Neuronal stem cell (in vitro differentiated cells): ENCODE results near the gene SCCPDH.

Experiments
- DNase-seq: peaks from one replicate; pipeline ENCODE4 v3.0.0-alpha.2; 2013; ENCODE audit warnings: low spot score
- H2AFZ ChIP-seq: one replicate; pipeline ENCODE4 v1.6.1; 2013; ENCODE audit warnings: mild to moderate bottlenecking, low read length, inconsistent platforms
- H2AK5ac ChIP-seq: 2 replicates; pipeline ENCODE4 v1.6.1; 2013; ENCODE audit warnings: low read depth, mild to moderate bottlenecking, inconsistent platforms, low read length, moderate library complexity, mixed read lengths
- H2BK120ac ChIP-seq: 2 replicates; pipeline ENCODE4 v1.6.1; 2013; ENCODE audit warnings: low read depth, mild to moderate bottlenecking, inconsistent platforms, low read length, moderate library complexity, mixed read lengths
- H2BK12ac ChIP-seq: one replicate; pipeline ENCODE4 v1.6.1; 2013; ENCODE audit warnings: low read length, inconsistent platforms
- H2BK15ac ChIP-seq: 2 replicates; pipeline ENCODE4 v1.6.1; 2013; ENCODE audit warnings: mild to moderate bottlenecking, low read length, inconsistent platforms, mixed read lengths
- H2BK5ac ChIP-seq: one replicate; pipeline ENCODE4 v1.6.1; 2013; ENCODE audit warnings: inconsistent platforms, mild to moderate bottlenecking, low read length, moderate library complexity
- H3K14ac ChIP-seq: one replicate; pipeline ENCODE4 v1.6.1; 2013; ENCODE audit warnings: low read length, inconsistent platforms
- H3K18ac ChIP-seq: 2 replicates; pipeline ENCODE4 v1.6.1; 2013; ENCODE audit warnings: low read length, inconsistent platforms
- H3K23ac ChIP-seq: 2 replicates; pipeline ENCODE4 v1.6.1; 2013; ENCODE audit warnings: low read depth, mild to moderate bottlenecking, mixed read lengths, low read length, inconsistent platforms; ENCODE audit not compliant: poor library complexity
- H3K27ac ChIP-seq: replicated peaks from 3 replicates; pipeline ENCODE4 v1.5.1; 2013; ENCODE audit warnings: low read length, inconsistent platforms
- H3K27me3 ChIP-seq, 3 experiments: 2 replicates each; pipeline ENCODE4 v1.6.1; 2013; ENCODE audit warnings: low read length in 3 of 3, mild to moderate bottlenecking in 2 of 3, inconsistent platforms in 1 of 3, low read depth in 1 of 3, mixed read lengths in 1 of 3, moderate library complexity in 1 of 3; ENCODE audit not compliant: control insufficient read depth in 3 of 3, insufficient read depth in 3 of 3
- H3K36me3 ChIP-seq, 2 donors: replicated peaks in 1 of 2; 2 replicates each; pipeline ENCODE4 v1.6.1; 2013; ENCODE audit warnings: low read length in 2 of 2; ENCODE audit not compliant: control insufficient read depth in 2 of 2, insufficient read depth in 2 of 2
- H3K4ac ChIP-seq: 2 replicates; pipeline ENCODE4 v1.6.1; 2013; ENCODE audit warnings: inconsistent platforms, mild to moderate bottlenecking, low read length, moderate library complexity
- H3K4me1 ChIP-seq, 2 donors: 1 replicate in 1 of 2; 2 replicates in 1 of 2; pipeline ENCODE4 v1.6.1; 2013; ENCODE audit warnings: low read length in 2 of 2, low read depth in 1 of 2; ENCODE audit not compliant: control insufficient read depth in 2 of 2, insufficient read depth in 1 of 2
- H3K4me2 ChIP-seq: one replicate; pipeline ENCODE4 v1.6.1; 2013; ENCODE audit warnings: mild to moderate bottlenecking, low read length, inconsistent platforms; ENCODE audit not compliant: insufficient read depth, poor library complexity, severe bottlenecking
- H3K4me3 ChIP-seq, 2 donors: 2 replicates each; pipeline ENCODE4 v1.5.1; 2013; ENCODE audit warnings: low read length in 2 of 2, mild to moderate bottlenecking in 2 of 2, inconsistent platforms in 1 of 2, moderate library complexity in 1 of 2
- H3K79me1 ChIP-seq: one replicate; pipeline ENCODE4 v1.6.1; 2013; ENCODE audit warnings: low read depth, mild to moderate bottlenecking, inconsistent platforms, low read length, moderate library complexity
- H3K9ac ChIP-seq: one replicate; pipeline ENCODE4 v1.6.1; 2013; ENCODE audit warnings: mild to moderate bottlenecking, low read depth, low read length, inconsistent platforms; ENCODE audit not compliant: poor library complexity
- H3K9me3 ChIP-seq, 2 donors: replicated peaks in 1 of 2; 2 replicates each; pipeline versions ENCODE3 to v1.6.1; 2013; ENCODE audit warnings: low read length in 2 of 2, mild to moderate bottlenecking in 2 of 2, inconsistent platforms in 1 of 2, low read depth in 1 of 2, mixed read lengths in 1 of 2, moderate library complexity in 1 of 2; ENCODE audit not compliant: control insufficient read depth in 2 of 2, insufficient read depth in 1 of 2
- H4K8ac ChIP-seq: one replicate; pipeline ENCODE4 v1.6.1; 2013; ENCODE audit warnings: low read depth, mild to moderate bottlenecking, inconsistent platforms, low read length, moderate library complexity
- H4K91ac ChIP-seq: one replicate; pipeline ENCODE4 v1.6.1; 2013; ENCODE audit warnings: low read length, low read depth, mild to moderate bottlenecking, inconsistent platforms; ENCODE audit not compliant: poor library complexity
- WGBS, 2 donors: extraction: QIAGEN DNeasy Blood & Tissue Kit; methylation state at CpG; one replicate each; pipeline ENCODE4 v1.1.7; 2013; ENCODE audit warnings: missing lambda C conversion rate in 2 of 2, mixed read lengths in 1 of 2; ENCODE audit not compliant: insufficient read length in 2 of 2, insufficient replicate concordance in 1 of 2; ENCODE audit errors: extremely low coverage in 2 of 2; 5-methylcytosine and 5-hydroxymethylcytosine counted together

SCCPDH gene

DNA sequence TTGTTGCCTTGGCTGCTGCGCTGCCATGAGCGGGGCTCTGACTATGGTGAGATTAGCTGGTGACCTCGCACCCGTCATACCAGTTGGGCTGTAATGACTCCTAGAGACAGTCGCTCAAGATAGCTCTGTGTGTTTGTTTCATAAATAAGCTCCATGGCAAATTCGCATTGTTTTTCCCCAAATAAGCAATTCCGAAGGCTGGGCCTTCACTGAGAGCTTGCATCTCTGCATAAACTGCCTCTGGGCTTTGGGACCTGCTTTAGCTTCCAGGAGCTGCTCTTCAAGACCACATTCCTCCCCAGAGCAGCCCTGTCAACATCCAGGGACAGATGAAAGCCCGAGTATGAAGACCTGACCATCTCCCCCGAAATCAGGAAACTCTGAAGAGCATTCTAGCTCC lies 40.7 kb upstream of the SCCPDH start:
- H2BK15ac ChIP-seq, result no peak overlapping the region
- H3K18ac ChIP-seq, result no peak overlapping the region
- H2BK5ac ChIP-seq, result no peak overlapping the region
- H3K36me3 ChIP-seq, result no peaks in the 10 kb centered on the region
- no peak overlapping the region for H3K4ac ChIP-seq
- no peak overlapping the region for H2AFZ ChIP-seq
- no peak overlapping the region for H3K4me2 ChIP-seq
- H4K8ac ChIP-seq, result no peak overlapping the region
- H3K4me1 ChIP-seq, result no peaks in the 10 kb centered on the region
- no peak overlapping the region for H2BK120ac ChIP-seq
- peaks cover 0 to 4% of the 10 kb centered on the region in 2 donors for H3K9me3 ChIP-seq
- no peak overlapping the region for H3K23ac ChIP-seq
- peaks cover 0 to 82% (median 0%) of the 10 kb centered on the region in 3 experiments for H3K27me3 ChIP-seq
- no peak overlapping the region for H2BK12ac ChIP-seq
- H3K14ac ChIP-seq, result no peak overlapping the region
- H3K9ac ChIP-seq, result no peak overlapping the region
- peak overlapping the region in 1 of 2 donors; percentile 1 for H3K4me3 ChIP-seq
- H2AK5ac ChIP-seq, result no peak overlapping the region
- no CpG with 5 or more reads among the region's 9 CpGs for WGBS, 2 donors
- DNase-seq, result no peak
- H3K27ac ChIP-seq, result no peak overlapping the region
- H4K91ac ChIP-seq, result no peak overlapping the region
- H3K79me1 ChIP-seq, result no peaks in the 10 kb centered on the region

DNA sequence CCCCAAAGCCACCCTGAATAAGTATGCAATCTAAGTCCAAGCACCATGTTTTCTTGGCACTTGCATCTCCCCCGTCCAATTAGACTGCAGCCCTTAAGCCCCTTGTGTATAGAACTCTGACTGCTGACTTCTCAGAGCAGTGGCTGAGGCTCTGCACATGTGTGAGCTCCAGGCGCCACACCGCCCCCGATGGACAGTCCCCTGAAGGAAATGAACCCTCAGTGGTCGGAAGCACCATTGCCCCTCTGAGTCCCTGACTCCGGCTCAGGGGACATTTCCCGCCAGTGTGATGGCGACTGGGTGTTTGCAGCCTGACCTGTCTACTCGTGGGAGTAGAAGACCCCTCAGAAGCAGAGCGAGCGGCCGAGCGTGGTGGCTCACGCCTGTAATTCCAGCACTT lies 37.2 kb upstream of the SCCPDH start:
- no CpG with 5 or more reads among the region's 14 CpGs for WGBS, 2 donors
- H3K4me1 ChIP-seq, result peaks cover 0 to 2% of the 10 kb centered on the region in 2 donors
- H2AK5ac ChIP-seq, result no peak overlapping the region
- no peak overlapping the region for H4K91ac ChIP-seq
- H3K4ac ChIP-seq, result no peak overlapping the region
- H4K8ac ChIP-seq, result no peak overlapping the region
- no peak overlapping the region for H3K4me2 ChIP-seq
- H3K79me1 ChIP-seq, result no peaks in the 10 kb centered on the region
- no peak overlapping the region for H2BK15ac ChIP-seq
- no peaks in the 10 kb centered on the region for H3K36me3 ChIP-seq
- H3K9ac ChIP-seq, result no peak overlapping the region
- no peak overlapping the region for H3K18ac ChIP-seq
- no peak for DNase-seq
- no peak overlapping the region for H3K14ac ChIP-seq
- peaks cover 0 to under 1% of the 10 kb centered on the region in 2 donors for H3K9me3 ChIP-seq
- no peak overlapping the region for H3K27ac ChIP-seq
- no peak overlapping the region for H2BK5ac ChIP-seq
- H2AFZ ChIP-seq, result no peak overlapping the region
- no peak overlapping the region for H2BK12ac ChIP-seq
- H2BK120ac ChIP-seq, result no peak overlapping the region
- H3K4me3 ChIP-seq, result peak overlapping the region in 1 of 2 donors; percentile 24
- H3K23ac ChIP-seq, result no peak overlapping the region
- peaks cover 0 to 70% (median 0%) of the 10 kb centered on the region in 3 experiments for H3K27me3 ChIP-seq

DNA sequence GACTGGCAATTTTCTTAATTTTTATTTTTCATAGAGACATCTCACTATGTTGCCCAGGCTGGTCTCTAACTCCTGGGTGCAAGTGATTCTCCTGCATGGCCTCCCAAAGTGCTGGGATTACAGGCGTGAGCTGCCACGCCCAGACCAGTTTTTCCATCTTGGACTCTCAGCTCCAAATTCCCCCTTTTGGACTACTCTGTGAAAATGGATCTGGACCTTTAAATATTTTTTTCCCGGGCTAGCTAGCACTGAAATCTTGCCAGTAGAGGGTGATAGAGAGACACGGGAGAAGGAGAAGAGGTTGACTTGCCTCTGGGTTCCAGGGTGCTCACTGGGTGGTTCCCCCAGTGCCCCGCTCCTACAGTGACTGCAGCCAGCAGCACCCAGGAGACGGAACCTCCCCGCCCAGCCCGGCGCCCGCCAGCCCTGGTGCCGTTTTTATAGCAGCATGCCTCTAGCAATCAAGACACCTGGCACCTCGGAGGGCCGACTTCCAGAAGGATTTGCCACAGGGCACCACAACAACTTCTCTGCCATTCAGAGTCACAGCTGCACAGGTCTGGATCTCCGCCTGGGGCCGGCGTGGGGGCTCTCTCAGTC lies 34.7 kb upstream of the SCCPDH start:
- Histone ChIP-seq H3K9ac (no peak overlapping the region), H2AK5ac (no peak overlapping the region), H3K18ac (no peak overlapping the region), H2BK15ac (no peak overlapping the region), H3K9me3 (no peaks in the 10 kb centered on the region), H4K91ac (no peak overlapping the region), H3K14ac (no peak overlapping the region), H3K36me3 (no peaks in the 10 kb centered on the region), H2BK12ac (no peak overlapping the region), H2AFZ (peak overlapping the region; percentile 56), H3K4me2 (no peak overlapping the region), H2BK5ac (no peak overlapping the region), H4K8ac (no peak overlapping the region), H3K4ac (no peak overlapping the region), H3K79me1 (no peaks in the 10 kb centered on the region), H3K27me3 (peaks cover 0 to 49% (median 0%) of the 10 kb centered on the region in 3 experiments), H3K27ac (no peak overlapping the region), H3K23ac (no peak overlapping the region), H2BK120ac (no peak overlapping the region), H3K4me1 (peaks cover 0 to 2% of the 10 kb centered on the region in 2 donors), H3K4me3 (no peak overlapping the region)
- peak; percentile 46 for DNase-seq
- no CpG with 5 or more reads among the region's 16 CpGs for WGBS, 2 donors

DNA sequence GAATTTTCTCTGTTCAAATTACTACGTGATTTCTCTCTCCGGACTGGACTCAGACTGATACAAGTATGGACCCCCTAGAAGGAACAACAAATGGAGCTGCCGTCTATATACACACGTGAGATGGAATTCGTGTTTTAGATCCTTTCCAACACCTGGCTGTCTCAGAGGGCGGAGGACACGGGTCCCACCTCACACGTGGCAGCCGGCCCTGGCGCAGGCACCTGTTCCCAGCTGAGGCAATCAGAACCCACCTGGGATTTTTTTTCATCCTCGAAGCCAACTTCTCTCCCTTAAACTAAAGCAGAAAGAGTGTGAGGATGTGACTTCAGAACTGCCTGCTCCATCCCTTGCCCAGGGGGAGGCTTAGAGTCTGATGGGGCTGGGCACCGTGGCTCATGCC lies 34.1 kb upstream of the SCCPDH start:
- H3K27ac ChIP-seq, result no peak overlapping the region
- H3K4me3 ChIP-seq, result no peak overlapping the region
- peaks cover 0 to 2% of the 10 kb centered on the region in 2 donors for H3K9me3 ChIP-seq
- no peak overlapping the region for H3K4me2 ChIP-seq
- H3K27me3 ChIP-seq, result peaks cover 0 to 43% (median 0%) of the 10 kb centered on the region in 3 experiments
- H4K91ac ChIP-seq, result no peak overlapping the region
- no peak overlapping the region for H2BK12ac ChIP-seq
- no peak for DNase-seq
- H3K14ac ChIP-seq, result no peak overlapping the region
- H3K9ac ChIP-seq, result no peak overlapping the region
- no peak overlapping the region for H3K23ac ChIP-seq
- peaks cover 0 to 2% of the 10 kb centered on the region in 2 donors for H3K4me1 ChIP-seq
- no peak overlapping the region for H2BK5ac ChIP-seq
- H3K79me1 ChIP-seq, result no peaks in the 10 kb centered on the region
- no peak overlapping the region for H3K18ac ChIP-seq
- H2BK120ac ChIP-seq, result no peak overlapping the region
- no peak overlapping the region for H2BK15ac ChIP-seq
- H3K4ac ChIP-seq, result no peak overlapping the region
- no peak overlapping the region for H2AK5ac ChIP-seq
- no peaks in the 10 kb centered on the region for H3K36me3 ChIP-seq
- no peak overlapping the region for H4K8ac ChIP-seq
- no peak overlapping the region for H2AFZ ChIP-seq
- WGBS, 2 donors, result no CpG with 5 or more reads among the region's 12 CpGs
